Gastroesophageal sphincter (tissue), 3 donors: ENCODE data around the gene WWC1.

Experiments used
- EP300 ChIP-seq: sonication (generic); formaldehyde crosslinking; IDR thresholded peaks from one replicate; pipeline ENCODE4 v1.6.1; 2017; ENCODE audit warnings: antibody characterized with exemption, mild to moderate bottlenecking
- POLR2A ChIP-seq, 2 donors: fragments of 450-650 bp; IDR thresholded peaks; one replicate each; pipeline ENCODE4 v1.6.1; 2017; ENCODE audit warnings: antibody characterized with exemption in 2 of 2, mild to moderate bottlenecking in 2 of 2, moderate library complexity in 1 of 2
- POLR2AphosphoS5 ChIP-seq: sonication (generic); formaldehyde crosslinking; IDR thresholded peaks from one replicate; pipeline ENCODE4 v1.6.1; 2017; ENCODE audit warnings: antibody characterized with exemption
- TF ChIP-seq, protein P1 (sequence below), 4 experiments: fragments of 200-600 bp in 2 of 4; fragments of 450-650 bp in 2 of 4; sonication (generic) in 1 of 4; IDR thresholded peaks; one replicate each; pipeline ENCODE4 v1.5.1; 2017 to 2019; ENCODE audit warnings: antibody characterized with exemption in 4 of 4, mild to moderate bottlenecking in 2 of 4, moderate library complexity in 2 of 4

DNA sequence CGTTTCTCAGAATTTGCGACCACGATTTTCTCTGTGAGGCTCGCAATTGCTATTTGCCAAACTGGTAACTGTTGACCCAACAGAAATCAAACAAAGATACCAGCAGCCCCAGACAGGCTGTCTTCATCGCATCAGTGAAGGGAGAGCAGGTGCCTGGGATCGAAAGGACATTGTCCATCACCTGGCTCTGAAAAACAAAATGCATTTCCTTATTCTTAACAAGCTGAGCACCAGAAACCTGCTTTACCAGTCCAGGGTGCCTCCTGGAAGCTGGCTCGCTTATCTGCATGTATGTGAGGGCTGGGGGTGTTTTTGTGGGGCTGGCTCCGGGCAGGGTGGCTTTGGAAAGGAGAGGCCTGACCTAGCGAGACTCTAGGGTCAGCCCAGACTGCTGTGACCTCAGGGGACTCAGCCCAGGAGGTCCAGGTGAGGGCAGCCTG is 24.7 kb downstream of the WWC1 start:
- TF ChIP-seq, protein P1, sequence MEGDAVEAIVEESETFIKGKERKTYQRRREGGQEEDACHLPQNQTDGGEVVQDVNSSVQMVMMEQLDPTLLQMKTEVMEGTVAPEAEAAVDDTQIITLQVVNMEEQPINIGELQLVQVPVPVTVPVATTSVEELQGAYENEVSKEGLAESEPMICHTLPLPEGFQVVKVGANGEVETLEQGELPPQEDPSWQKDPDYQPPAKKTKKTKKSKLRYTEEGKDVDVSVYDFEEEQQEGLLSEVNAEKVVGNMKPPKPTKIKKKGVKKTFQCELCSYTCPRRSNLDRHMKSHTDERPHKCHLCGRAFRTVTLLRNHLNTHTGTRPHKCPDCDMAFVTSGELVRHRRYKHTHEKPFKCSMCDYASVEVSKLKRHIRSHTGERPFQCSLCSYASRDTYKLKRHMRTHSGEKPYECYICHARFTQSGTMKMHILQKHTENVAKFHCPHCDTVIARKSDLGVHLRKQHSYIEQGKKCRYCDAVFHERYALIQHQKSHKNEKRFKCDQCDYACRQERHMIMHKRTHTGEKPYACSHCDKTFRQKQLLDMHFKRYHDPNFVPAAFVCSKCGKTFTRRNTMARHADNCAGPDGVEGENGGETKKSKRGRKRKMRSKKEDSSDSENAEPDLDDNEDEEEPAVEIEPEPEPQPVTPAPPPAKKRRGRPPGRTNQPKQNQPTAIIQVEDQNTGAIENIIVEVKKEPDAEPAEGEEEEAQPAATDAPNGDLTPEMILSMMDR (IDR thresholded peaks at IDR 0.05), result no peak
- no peak for TF ChIP-seq POLR2A (IDR thresholded peaks at IDR 0.05)
- no peak for TF ChIP-seq EP300
- no peak for TF ChIP-seq POLR2AphosphoS5
